H9 (cell line): ENCODE measurements around the gene C2orf72. TPM values are rescaled to one million over a fixed set of nuclear protein-coding genes. Genes with fewer than 3 reads are reported as not detected.

Experiments
- DNase-seq: peaks from one replicate; pipeline ENCODE4 v3.0.0-alpha.2; 2017
- H2AFZ ChIP-seq: one replicate; pipeline ENCODE4 v1.6.1; 2013; ENCODE audit warnings: mild to moderate bottlenecking, low read length, control low read depth, moderate library complexity
- H2AK5ac ChIP-seq: 2 replicates; pipeline ENCODE4 v1.6.1; 2013; ENCODE audit warnings: low read length, control low read depth, mixed read lengths; ENCODE audit not compliant: insufficient read length
- H2BK120ac ChIP-seq: one replicate; pipeline ENCODE4 v1.6.1; 2013; ENCODE audit warnings: low read depth, mild to moderate bottlenecking, low read length, control low read depth, inconsistent platforms; ENCODE audit not compliant: poor library complexity, severe bottlenecking
- H2BK12ac ChIP-seq: 2 replicates; pipeline ENCODE4 v1.6.1; 2013; ENCODE audit warnings: low read length, control low read depth, mixed read lengths, low read depth; ENCODE audit not compliant: insufficient read length
- H2BK15ac ChIP-seq: 2 replicates; pipeline ENCODE4 v1.6.1; 2013; ENCODE audit warnings: low read depth, low read length, control low read depth
- H2BK20ac ChIP-seq: one replicate; pipeline ENCODE4 v1.6.1; 2013; ENCODE audit warnings: low read depth, mild to moderate bottlenecking, low read length, control low read depth, inconsistent platforms; ENCODE audit not compliant: poor library complexity, severe bottlenecking
- H2BK5ac ChIP-seq: 2 replicates; pipeline ENCODE4 v1.6.1; 2013; ENCODE audit warnings: low read length, control low read depth, mixed read lengths; ENCODE audit not compliant: insufficient read length
- H3K14ac ChIP-seq: 2 replicates; pipeline ENCODE4 v1.6.1; 2013; ENCODE audit warnings: low read length, control low read depth; ENCODE audit not compliant: insufficient read depth
- H3K18ac ChIP-seq: 2 replicates; pipeline ENCODE4 v1.6.1; 2013; ENCODE audit warnings: low read depth, mild to moderate bottlenecking, mixed read lengths, low read length, control low read depth; ENCODE audit not compliant: insufficient read length
- H3K23ac ChIP-seq: 2 replicates; pipeline ENCODE4 v1.6.1; 2013; ENCODE audit warnings: low read length, control low read depth, mixed read lengths, low read depth; ENCODE audit not compliant: insufficient read length
- H3K23me2 ChIP-seq: 2 replicates; pipeline ENCODE4 v1.6.1; 2013; ENCODE audit warnings: low read depth, mild to moderate bottlenecking, mixed read lengths, low read length, control low read depth; ENCODE audit not compliant: insufficient read length, poor library complexity, severe bottlenecking
- H3K27ac ChIP-seq: 2 replicates; pipeline ENCODE4 v1.5.1; 2013; ENCODE audit warnings: low read length, control low read depth, mixed read lengths, low read depth; ENCODE audit not compliant: insufficient read length
- H3K27me3 ChIP-seq: 2 replicates; pipeline ENCODE4 v1.6.1; 2013; ENCODE audit warnings: low read length, control low read depth, inconsistent platforms; ENCODE audit not compliant: insufficient read depth
- H3K4ac ChIP-seq: 2 replicates; pipeline ENCODE4 v1.6.1; 2013; ENCODE audit warnings: low read depth, mild to moderate bottlenecking, control low read depth, inconsistent platforms, low read length, moderate library complexity
- H3K4me1 ChIP-seq: 2 replicates; pipeline ENCODE4 v1.6.1; 2013; ENCODE audit warnings: low read length, control low read depth, inconsistent platforms; ENCODE audit not compliant: insufficient read depth
- H3K4me2 ChIP-seq: 2 replicates; pipeline ENCODE4 v1.6.1; 2013; ENCODE audit warnings: low read length, control low read depth, mixed read lengths; ENCODE audit not compliant: insufficient read length, insufficient read depth
- H3K56ac ChIP-seq: 2 replicates; pipeline ENCODE4 v1.6.1; 2013; ENCODE audit warnings: low read depth, mild to moderate bottlenecking, mixed read lengths, low read length, control low read depth; ENCODE audit not compliant: insufficient read length
- H3K79me1 ChIP-seq: 2 replicates; pipeline ENCODE4 v1.6.1; 2013; ENCODE audit warnings: low read depth, mild to moderate bottlenecking, moderate library complexity, low read length, control low read depth, inconsistent platforms; ENCODE audit not compliant: insufficient read depth, poor library complexity, severe bottlenecking
- H3K79me2 ChIP-seq: 2 replicates; pipeline ENCODE4 v1.6.1; 2013; ENCODE audit warnings: low read length, control low read depth, inconsistent platforms; ENCODE audit not compliant: insufficient read depth
- H3K9ac ChIP-seq: 2 replicates; pipeline ENCODE4 v1.6.1; 2013; ENCODE audit warnings: low read length, control low read depth, mixed read lengths; ENCODE audit not compliant: insufficient read length; ENCODE audit errors: extremely low read depth
- H3K9me3 ChIP-seq: one replicate; pipeline ENCODE4 v1.6.1; 2013; ENCODE audit warnings: low read depth, low read length, inconsistent platforms; ENCODE audit not compliant: control insufficient read depth
- H3T11ph ChIP-seq: one replicate; pipeline ENCODE4 v1.6.1; 2013; ENCODE audit warnings: mild to moderate bottlenecking, low read length, control low read depth, inconsistent platforms
- H4K20me1 ChIP-seq: one replicate; pipeline ENCODE4 v1.6.1; 2013; ENCODE audit not compliant: control insufficient read depth, insufficient read length, insufficient read depth
- H4K5ac ChIP-seq: 2 replicates; pipeline ENCODE4 v1.6.1; 2013; ENCODE audit warnings: low read depth, mild to moderate bottlenecking, mixed read lengths, low read length, control low read depth; ENCODE audit not compliant: insufficient read length
- H4K8ac ChIP-seq: replicated peaks from 2 replicates; pipeline ENCODE4 v1.6.1; 2013; ENCODE audit warnings: low read length, control low read depth, mixed read lengths, low read depth; ENCODE audit not compliant: insufficient read length
- H4K91ac ChIP-seq: 2 replicates; pipeline ENCODE4 v1.6.1; 2013; ENCODE audit warnings: low read depth, mild to moderate bottlenecking, moderate library complexity, mixed read lengths, low read length, control low read depth; ENCODE audit not compliant: insufficient read length
- H3K27ac Mint-ChIP-seq, 3 experiments: 2 replicates in 2 of 3; 3 replicates in 1 of 3; pipeline ENCODE4 v1.8.0; 2020 to 2021; ENCODE audit warnings: mixed read lengths in 3 of 3, mild to moderate bottlenecking in 1 of 3, moderate library complexity in 1 of 3
- H3K27me3 Mint-ChIP-seq: 2 replicates; pipeline ENCODE4 v1.8.0; 2021; ENCODE audit warnings: low read depth, mild to moderate bottlenecking, moderate library complexity, mixed read lengths
- H3K36me3 Mint-ChIP-seq, 3 experiments: 2 replicates in 2 of 3; 3 replicates in 1 of 3; pipeline ENCODE4 v1.8.0; 2020 to 2021; ENCODE audit warnings: low read depth in 3 of 3, mixed read lengths in 3 of 3; ENCODE audit not compliant: insufficient read depth in 1 of 3
- H3K4me1 Mint-ChIP-seq, 2 experiments: 2 replicates each; pipeline ENCODE4 v1.8.0; 2020; ENCODE audit warnings: mixed read lengths in 2 of 2
- H3K4me3 Mint-ChIP-seq, 2 experiments: 2 replicates in 1 of 2; 3 replicates in 1 of 2; pipeline ENCODE4 v1.8.0; 2020 to 2021; ENCODE audit warnings: mild to moderate bottlenecking in 2 of 2, mixed read lengths in 2 of 2, moderate library complexity in 1 of 2
- H3K9me3 Mint-ChIP-seq, 2 experiments: 2 replicates in 1 of 2; 3 replicates in 1 of 2; pipeline ENCODE4 v1.8.0; 2020; ENCODE audit warnings: mild to moderate bottlenecking in 2 of 2, mixed read lengths in 2 of 2, moderate library complexity in 1 of 2
- CTCF ChIP-seq: fragments of 200-600 bp; sonication (generic); conservative IDR thresholded peaks from 3 replicates; pipeline ENCODE4 v1.8.0; 2021; ENCODE audit warnings: antibody characterized with exemption, mild to moderate bottlenecking
- WGBS: extraction: QIAGEN DNeasy Blood & Tissue Kit; methylation state at CpG from one replicate; pipeline ENCODE4 v1.1.7; 2013; ENCODE audit warnings: missing lambda C conversion rate, low lambda C conversion rate, mixed read lengths; ENCODE audit not compliant: insufficient read length; ENCODE audit errors: extremely low coverage; 5-methylcytosine and 5-hydroxymethylcytosine counted together
- total RNA-seq: library from RNA; stranded (reverse); gene quantifications from 2 replicates; pipeline ENCODE4 v1.2.1, GENCODE V29; 2021

C2orf72 gene
- total RNA-seq, 1 experiment from 2014 or later = 1.0 TPM

GRCh38 chr2:231038483-231039293, 1.4 kb downstream of the C2orf72 start:
- no peak for TF ChIP-seq CTCF
- Mint-ChIP-seq H3K4me3 (peak overlapping the region; percentile 54 to 84), H3K36me3 (no peaks in the 10 kb centered on the region)

More at GRCh38 chr2:231038483-231039293, 1.4 kb downstream of the C2orf72 start:
- no peak overlapping the region for H4K8ac ChIP-seq
- no peak overlapping the region for H3K18ac ChIP-seq
- no peak overlapping the region for H2BK15ac ChIP-seq
- H3K79me1 ChIP-seq = no peaks in the 10 kb centered on the region
- H4K91ac ChIP-seq = no peak overlapping the region
- peak overlapping the region; percentile 78 for H3K4me2 ChIP-seq
- no peak overlapping the region for H3K56ac ChIP-seq
- no peak overlapping the region for H3K9ac ChIP-seq
- WGBS = no CpG with 5 or more reads among the region's 21 CpGs
- no peak overlapping the region; the same call in 1 of the 2 replicates for H3K14ac ChIP-seq
- no peak overlapping the region for H2BK20ac ChIP-seq
- H2AK5ac ChIP-seq = no peak overlapping the region
- no peak overlapping the region for H4K5ac ChIP-seq
- peaks cover 25% of the 10 kb centered on the region for H3K27me3 ChIP-seq
- Mint-ChIP-seq H3K27me3 (peaks cover 75% of the 10 kb centered on the region), H3K9me3 (no peaks in the 10 kb centered on the region), H3K27ac (no peak overlapping the region), H3K4me1 (peaks cover 8 to 15% of the 10 kb centered on the region in 2 experiments; a peak in 3 of 4 replicates)
- no peak overlapping the region for H2BK5ac ChIP-seq
- H3K27ac ChIP-seq = no peak overlapping the region
- no peak overlapping the region for H3T11ph ChIP-seq
- no peaks in the 10 kb centered on the region for H4K20me1 ChIP-seq
- no peak overlapping the region for H3K23ac ChIP-seq
- DNase-seq = no peak
- no peaks in the 10 kb centered on the region for H3K79me2 ChIP-seq
- no peaks in the 10 kb centered on the region for H3K9me3 ChIP-seq
- peaks cover 10% of the 10 kb centered on the region for H3K23me2 ChIP-seq
- H2BK120ac ChIP-seq = no peak overlapping the region
- H2BK12ac ChIP-seq = no peak overlapping the region
- no peaks in the 10 kb centered on the region; the same call in 1 of the 2 replicates for H3K4me1 ChIP-seq
- H3K4ac ChIP-seq = no peak overlapping the region
- no peak overlapping the region for H2AFZ ChIP-seq
